ENCODE results near the gene STOX1.
"Not testable (repeated sequence)": the region's sequence is repeated elsewhere in the genome, so short reads cannot be mapped to it uniquely, and the experiment has no call there.

STOX1 gene

DNA sequence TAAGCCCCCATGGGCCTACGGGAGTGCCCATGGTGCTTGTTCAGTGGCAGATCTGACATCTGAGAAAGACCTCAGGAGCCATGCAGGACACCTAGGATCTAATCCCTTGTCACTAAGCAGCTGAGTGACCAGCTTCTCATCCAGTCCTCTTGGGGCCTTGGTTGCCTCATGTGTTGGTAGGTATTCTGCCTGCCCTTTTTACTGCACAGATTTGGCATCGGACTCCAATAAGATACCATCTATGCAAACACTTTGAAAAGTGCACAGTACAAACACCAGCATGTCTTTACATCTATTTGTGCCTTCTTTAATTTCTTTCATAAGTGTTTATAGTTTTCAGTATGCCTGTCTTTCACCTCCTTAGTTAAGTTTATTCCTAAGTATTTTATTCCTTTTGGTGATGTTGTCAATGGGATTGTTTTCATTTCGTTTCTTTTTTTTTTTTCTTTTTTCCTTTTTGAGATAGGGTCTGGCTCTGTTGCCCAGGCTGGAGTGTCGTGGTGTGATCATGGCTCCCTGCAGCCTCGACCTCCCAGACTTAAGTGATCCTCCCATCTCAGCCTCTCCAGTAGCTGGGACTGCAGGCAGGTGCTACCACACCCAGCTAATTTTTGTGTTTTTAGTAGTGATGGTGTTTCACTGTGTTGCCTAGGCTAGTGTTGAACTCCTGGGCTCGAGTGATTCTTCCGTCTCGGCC, 10.4 kb downstream of the STOX1 start:
- no CpG with 5 or more reads among the region's 8 CpGs for WGBS (ENCODE audit: extremely low coverage, insufficient coverage, insufficient read length)

GRCh38 chr10:68840650-68841049, 13.3 kb downstream of the STOX1 start:
- H3K4me3 ChIP-seq (ENCODE audit: low read depth, low read length); H2BK120ac ChIP-seq (ENCODE audit: insufficient read depth, low read length, poor library complexity); H3K18ac ChIP-seq (ENCODE audit: low read length); H3K9ac ChIP-seq (ENCODE audit: low read length); H2AK5ac ChIP-seq (ENCODE audit: low read length); H4K91ac ChIP-seq (ENCODE audit: low read depth, low read length); H3K79me2 ChIP-seq (ENCODE audit: control insufficient read depth, insufficient read depth, low read length, poor library complexity); H3K27me3 ChIP-seq (ENCODE audit: insufficient read depth, low read length); H3K79me1 ChIP-seq (ENCODE audit: low read length); H3K4me2 ChIP-seq (ENCODE audit: low read length); H4K12ac ChIP-seq (ENCODE audit: low read depth, low read length); H2BK12ac ChIP-seq (ENCODE audit: low read length); H3K9me3 ChIP-seq (ENCODE audit: insufficient read depth, low read depth, low read length); H3K36me3 ChIP-seq (ENCODE audit: control insufficient read depth in 1 of 2, insufficient read depth in 2 of 2, low read length in 2 of 2); H3K4ac ChIP-seq (ENCODE audit: low read depth, low read length); H2AFZ ChIP-seq (ENCODE audit: insufficient read depth, low read length, poor library complexity); H2BK5ac ChIP-seq (ENCODE audit: low read depth, low read length, poor library complexity); H4K8ac ChIP-seq (ENCODE audit: low read depth, low read length); H3K27ac ChIP-seq (ENCODE audit: low read depth, low read length); H3K4me1 ChIP-seq (ENCODE audit: control insufficient read depth in 1 of 2, insufficient read depth in 2 of 2, low read length in 2 of 2); H3K14ac ChIP-seq (ENCODE audit: low read length); H3K23ac ChIP-seq (ENCODE audit: low read length); DNase-seq: not testable (repeated sequence)
- whole genome bisulfite sequencing (ENCODE audit: extremely low coverage, insufficient coverage, insufficient read length): no CpG with 5 or more reads among the region's 9 CpGs

More for the DNA sequence above, 10.4 kb downstream of the STOX1 start:
- no peak overlapping the region for H2AK5ac ChIP-seq (ENCODE audit: low read length)
- no peaks in the 10 kb centered on the region for H3K9me3 ChIP-seq (ENCODE audit: insufficient read depth, low read depth, low read length)
- H3K27me3 ChIP-seq (ENCODE audit: insufficient read depth, low read length): no peaks in the 10 kb centered on the region
- no peak overlapping the region for H3K14ac ChIP-seq (ENCODE audit: low read length)
- no peak overlapping the region for H3K4ac ChIP-seq (ENCODE audit: low read depth, low read length)
- no peak overlapping the region for H2BK120ac ChIP-seq (ENCODE audit: insufficient read depth, low read length, poor library complexity)
- no peak overlapping the region for H4K91ac ChIP-seq (ENCODE audit: low read depth, low read length)
- no peak overlapping the region for H3K9ac ChIP-seq (ENCODE audit: low read length)
- no peaks in the 10 kb centered on the region for H3K4me1 ChIP-seq (ENCODE audit: control insufficient read depth in 1 of 2, insufficient read depth in 2 of 2, low read length in 2 of 2)
- no peak overlapping the region for H3K18ac ChIP-seq (ENCODE audit: low read length)
- no peak overlapping the region for H3K4me3 ChIP-seq (ENCODE audit: low read depth, low read length)
- no peak overlapping the region for H2BK12ac ChIP-seq (ENCODE audit: low read length)
- no peaks in the 10 kb centered on the region for H3K36me3 ChIP-seq (ENCODE audit: control insufficient read depth in 1 of 2, insufficient read depth in 2 of 2, low read length in 2 of 2)
- H3K23ac ChIP-seq (ENCODE audit: low read length): no peak overlapping the region
- no peak overlapping the region for H3K4me2 ChIP-seq (ENCODE audit: low read length)
- peak in 1 of 2 donors; percentile 23 for DNase-seq
- H3K79me1 ChIP-seq (ENCODE audit: low read length): no peaks in the 10 kb centered on the region
- H3K27ac ChIP-seq (ENCODE audit: low read depth, low read length): no peak overlapping the region
- H4K12ac ChIP-seq (ENCODE audit: low read depth, low read length): no peak overlapping the region
- no peak overlapping the region for H2AFZ ChIP-seq (ENCODE audit: insufficient read depth, low read length, poor library complexity)
- H4K8ac ChIP-seq (ENCODE audit: low read depth, low read length): no peak overlapping the region
- no peaks in the 10 kb centered on the region for H3K79me2 ChIP-seq (ENCODE audit: control insufficient read depth, insufficient read depth, low read length, poor library complexity)
- no peak overlapping the region for H2BK5ac ChIP-seq (ENCODE audit: low read depth, low read length, poor library complexity)

- Histone ChIP-seq H3K23ac (ENCODE audit: low read length) (no peak overlapping the region), H2BK5ac (ENCODE audit: low read depth, low read length, poor library complexity) (no peak overlapping the region), H3K27me3 (ENCODE audit: insufficient read depth, low read length) (no peaks in the 10 kb centered on the region), H3K4me1 (ENCODE audit: control insufficient read depth in 1 of 2, insufficient read depth in 2 of 2, low read length in 2 of 2) (no peaks in the 10 kb centered on the region), H4K8ac (ENCODE audit: low read depth, low read length) (no peak overlapping the region), H3K79me2 (ENCODE audit: control insufficient read depth, insufficient read depth, low read length, poor library complexity) (no peaks in the 10 kb centered on the region), H4K91ac (ENCODE audit: low read depth, low read length) (no peak overlapping the region), H3K9me3 (ENCODE audit: insufficient read depth, low read depth, low read length) (no peaks in the 10 kb centered on the region), H3K27ac (ENCODE audit: low read depth, low read length) (no peak overlapping the region), H3K14ac (ENCODE audit: low read length) (no peak overlapping the region), H3K36me3 (ENCODE audit: control insufficient read depth in 1 of 2, insufficient read depth in 2 of 2, low read length in 2 of 2) (no peaks in the 10 kb centered on the region), H3K4me2 (ENCODE audit: low read length) (no peak overlapping the region), H3K79me1 (ENCODE audit: low read length) (no peaks in the 10 kb centered on the region), H3K4me3 (ENCODE audit: low read depth, low read length) (no peak overlapping the region), H3K9ac (ENCODE audit: low read length) (no peak overlapping the region), H2BK12ac (ENCODE audit: low read length) (no peak overlapping the region), H4K12ac (ENCODE audit: low read depth, low read length) (no peak overlapping the region), H2AFZ (ENCODE audit: insufficient read depth, low read length, poor library complexity) (no peak overlapping the region), H2BK120ac (ENCODE audit: insufficient read depth, low read length, poor library complexity) (no peak overlapping the region), H2AK5ac (ENCODE audit: low read length) (no peak overlapping the region), H3K4ac (ENCODE audit: low read depth, low read length) (no peak overlapping the region), H3K18ac (ENCODE audit: low read length) (no peak overlapping the region)
- WGBS (ENCODE audit: extremely low coverage, insufficient coverage, insufficient read length): no CpG with 5 or more reads among the region's 2 CpGs
- DNase-seq: no peak
These were observed 20.9 kb downstream of the STOX1 start for GRCh38 chr10:68848281-68848680.

DNA sequence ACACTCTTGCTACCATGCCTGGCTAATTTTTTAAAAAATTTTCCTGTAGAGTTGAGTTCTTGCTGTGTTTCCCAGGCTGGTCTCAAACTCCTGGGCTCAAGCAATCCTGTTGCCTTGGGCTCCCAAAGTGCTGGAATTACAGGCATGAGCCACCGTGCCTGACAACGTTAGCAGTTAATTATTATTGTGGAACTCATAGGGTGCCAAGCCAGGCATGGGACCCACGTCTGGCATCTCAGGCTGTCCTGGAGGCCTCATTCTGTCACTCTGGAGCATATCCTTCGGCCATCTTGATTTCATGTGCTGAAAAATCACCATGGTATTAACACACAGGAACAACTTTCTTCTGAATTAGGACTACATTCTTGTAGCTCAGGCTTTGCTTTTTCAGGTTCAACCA, 21.5 kb downstream of the STOX1 start:
- H2BK12ac ChIP-seq (ENCODE audit: low read length): no peak overlapping the region
- no peak overlapping the region for H4K91ac ChIP-seq (ENCODE audit: low read depth, low read length)
- no peak overlapping the region for H3K4ac ChIP-seq (ENCODE audit: low read depth, low read length)
- H2AK5ac ChIP-seq (ENCODE audit: low read length): no peak overlapping the region
- no peak overlapping the region for H3K4me3 ChIP-seq (ENCODE audit: low read depth, low read length)
- H3K9ac ChIP-seq (ENCODE audit: low read length): no peak overlapping the region
- no peak overlapping the region for H3K23ac ChIP-seq (ENCODE audit: low read length)
- no peak overlapping the region for H2AFZ ChIP-seq (ENCODE audit: insufficient read depth, low read length, poor library complexity)
- DNase-seq: no peak
- H3K14ac ChIP-seq (ENCODE audit: low read length): no peak overlapping the region
- no peaks in the 10 kb centered on the region for H3K79me1 ChIP-seq (ENCODE audit: low read length)
- no peak overlapping the region for H2BK5ac ChIP-seq (ENCODE audit: low read depth, low read length, poor library complexity)
- no peak overlapping the region for H3K4me2 ChIP-seq (ENCODE audit: low read length)
- no peaks in the 10 kb centered on the region for H3K36me3 ChIP-seq (ENCODE audit: control insufficient read depth in 1 of 2, insufficient read depth in 2 of 2, low read length in 2 of 2)
- H2BK120ac ChIP-seq (ENCODE audit: insufficient read depth, low read length, poor library complexity): no peak overlapping the region
- H4K8ac ChIP-seq (ENCODE audit: low read depth, low read length): no peak overlapping the region
- H3K4me1 ChIP-seq (ENCODE audit: control insufficient read depth in 1 of 2, insufficient read depth in 2 of 2, low read length in 2 of 2): no peaks in the 10 kb centered on the region
- no peaks in the 10 kb centered on the region for H3K9me3 ChIP-seq (ENCODE audit: insufficient read depth, low read depth, low read length)
- no CpG with 5 or more reads among the region's 4 CpGs for WGBS (ENCODE audit: extremely low coverage, insufficient coverage, insufficient read length)
- H3K79me2 ChIP-seq (ENCODE audit: control insufficient read depth, insufficient read depth, low read length, poor library complexity): no peaks in the 10 kb centered on the region
- H3K27me3 ChIP-seq (ENCODE audit: insufficient read depth, low read length): no peaks in the 10 kb centered on the region
- H4K12ac ChIP-seq (ENCODE audit: low read depth, low read length): no peak overlapping the region
- H3K27ac ChIP-seq (ENCODE audit: low read depth, low read length): no peak overlapping the region
- no peak overlapping the region for H3K18ac ChIP-seq (ENCODE audit: low read length)

Measured in trophoblast cell (in vitro differentiated cells and primary cell).